SK-N-SH (cell line): ENCODE measurements around the gene ACAP3. TPM values are rescaled to one million over a fixed set of nuclear protein-coding genes. Genes with fewer than 3 reads are reported as not detected.

ENCODE experiments used
- CTCF ChIA-PET: fragments of 300-600, 350-600 bp; formaldehyde crosslinking; extraction: SDS; loops from one replicate; lab custom pipeline; 2021; lab: Yijun Ruan, JAX
- POLR2A ChIA-PET: fragments of 350-600 bp; sonication (Branson Sonifier 250); formaldehyde crosslinking; extraction: SDS; loops from one replicate; lab custom pipeline; 2020; ENCODE audit warnings: antibody characterized with exemption, inconsistent platforms; lab: Yijun Ruan, JAX
- DNase-seq: peaks from one replicate; pipeline ENCODE4 v3.0.0; 2012
- H2AFZ ChIP-seq: fragments of 200-600 bp; sonication (generic); 2 replicates; pipeline ENCODE4 v1.8.1; 2016; ENCODE audit warnings: antibody characterized with exemption, mild to moderate bottlenecking, low read depth
- H3F3A ChIP-seq: fragments of 200-600 bp; sonication (generic); replicated peaks from 2 replicates; pipeline ENCODE3; 2016; ENCODE audit warnings: antibody characterized with exemption, mild to moderate bottlenecking; ENCODE audit not compliant: insufficient read depth
- H3K27ac ChIP-seq, 2 experiments: fragments of 200-500 bp in 1 of 2; fragments of 200-600 bp in 1 of 2; sonication (Bioruptor generic) in 1 of 2; sonication (generic), shearing (Covaris generic) in 1 of 2; 2 replicates each; pipeline versions ENCODE4 v1.5.1 to v1.6.1; 2014 to 2016; ENCODE audit warnings: low read depth in 2 of 2, inconsistent platforms in 1 of 2, low read length in 1 of 2, mild to moderate bottlenecking in 1 of 2, mixed read lengths in 1 of 2
- H3K27me3 ChIP-seq: fragments of 200-600 bp; sonication (generic), shearing (Covaris generic); 2 replicates; pipeline ENCODE4 v1.6.1; 2016; ENCODE audit warnings: mixed run types; ENCODE audit not compliant: insufficient read depth
- H3K36me3 ChIP-seq, 2 experiments: fragments of 200-500 bp in 1 of 2; fragments of 200-600 bp in 1 of 2; sonication (Bioruptor generic) in 1 of 2; sonication (generic) in 1 of 2; replicated peaks in 1 of 2; 2 replicates each; pipeline versions ENCODE3 to v1.5.1; 2014 to 2016; ENCODE audit warnings: low read length in 1 of 2, mild to moderate bottlenecking in 1 of 2; ENCODE audit not compliant: insufficient read depth in 2 of 2, control insufficient read depth in 1 of 2
- H3K4me1 ChIP-seq, 2 experiments: fragments of 200-500 bp in 1 of 2; fragments of 200-600 bp in 1 of 2; sonication (Bioruptor generic) in 1 of 2; sonication (generic), shearing (Covaris generic) in 1 of 2; 2 replicates each; pipeline versions ENCODE4 v1.5.1 to v1.6.1; 2014 to 2016; ENCODE audit warnings: low read depth in 1 of 2, low read length in 1 of 2, mixed run types in 1 of 2; ENCODE audit not compliant: insufficient read depth in 2 of 2, control insufficient read depth in 1 of 2
- H3K4me2 ChIP-seq: fragments of 200-600 bp; sonication (generic), shearing (Covaris generic); 2 replicates; pipeline ENCODE4 v1.6.1; 2017; ENCODE audit warnings: mixed run types
- H3K4me3 ChIP-seq, 2 experiments: fragments of 200-500 bp in 1 of 2; fragments of 200-600 bp in 1 of 2; sonication (Bioruptor generic) in 1 of 2; sonication (generic), shearing (Covaris generic) in 1 of 2; 2 replicates each; pipeline versions ENCODE4 v1.5.1 to v1.8.1; 2014 to 2016; ENCODE audit warnings: low read depth in 2 of 2, inconsistent platforms in 1 of 2, low read length in 1 of 2, mild to moderate bottlenecking in 1 of 2, mixed read lengths in 1 of 2, moderate library complexity in 1 of 2
- H3K79me2 ChIP-seq: fragments of 200-600 bp; sonication (generic); 2 replicates; pipeline ENCODE4 v1.8.1; 2017; ENCODE audit warnings: mild to moderate bottlenecking; ENCODE audit not compliant: insufficient read depth
- H3K9ac ChIP-seq: fragments of 200-600 bp; sonication (generic); 2 replicates; pipeline ENCODE4 v1.6.1; 2017; ENCODE audit warnings: mixed run types
- H3K9me2 ChIP-seq: fragments of 200-600 bp; sonication (generic); 2 replicates; pipeline ENCODE4 v1.6.1; 2017; ENCODE audit warnings: mixed run types
- H3K9me3 ChIP-seq: fragments of 200-600 bp; sonication (generic); 2 replicates; pipeline ENCODE4 v1.6.1; 2017; ENCODE audit warnings: mixed run types, mild to moderate bottlenecking, moderate library complexity
- H4K20me1 ChIP-seq: fragments of 200-600 bp; sonication (generic); 2 replicates; pipeline ENCODE4 v1.6.1; 2017; ENCODE audit warnings: mild to moderate bottlenecking, mixed run types; ENCODE audit not compliant: insufficient read depth
- ELF1 ChIP-seq: IDR thresholded peaks from 2 replicates; pipeline ENCODE4 v1.4.0; 2012
- FOXJ3 ChIP-seq: sonication (generic); formaldehyde crosslinking; IDR thresholded peaks from 2 replicates; pipeline ENCODE4 v1.5.1; 2020; ENCODE audit warnings: mild to moderate bottlenecking, missing genetic modification reagents
- JUND ChIP-seq: IDR thresholded peaks from 2 replicates; pipeline ENCODE4 v1.4.0; 2012
- MXI1 ChIP-seq: IDR thresholded peaks from 2 replicates; pipeline ENCODE4 v1.6.1; 2012; ENCODE audit warnings: mild to moderate bottlenecking, low read depth, low read length, improper control_type of control experiment
- NRF1 ChIP-seq: IDR thresholded peaks from 2 replicates; pipeline ENCODE4 v1.6.1; 2012; ENCODE audit warnings: low read depth, mild to moderate bottlenecking, low read length
- POLR2AphosphoS5 ChIP-seq: IDR thresholded peaks from 2 replicates; pipeline ENCODE4 v1.6.1; 2012; ENCODE audit warnings: low read depth, low read length
- RCOR1 ChIP-seq: fragments of 150-350 bp; IDR thresholded peaks from 2 replicates; pipeline ENCODE4 v1.6.1; 2017; ENCODE audit warnings: antibody characterized with exemption, low read length
- RFX5 ChIP-seq: IDR thresholded peaks from 2 replicates; pipeline ENCODE4 v1.6.1; 2012; ENCODE audit warnings: mild to moderate bottlenecking, improper control_type of control experiment, low read length
- SMC3 ChIP-seq: IDR thresholded peaks from 2 replicates; pipeline ENCODE4 v1.6.1; 2012; ENCODE audit warnings: low read depth, low read length, improper control_type of control experiment
- TAF1 ChIP-seq: IDR thresholded peaks from 2 replicates; pipeline ENCODE4 v1.6.1; 2012; ENCODE audit warnings: low read depth, mild to moderate bottlenecking, low read length, moderate library complexity, borderline replicate concordance
- TCF12 ChIP-seq: IDR thresholded peaks from 2 replicates; pipeline ENCODE4 v1.4.0; 2012
- YY1 ChIP-seq: IDR thresholded peaks from 2 replicates; pipeline ENCODE4 v1.4.0; 2012; ENCODE audit warnings: low read depth, mild to moderate bottlenecking
- WGBS: methylation state at CpG from one replicate; pipeline ENCODE4 v1.1.6; 2017; ENCODE audit warnings: low lambda C conversion rate; 5-methylcytosine and 5-hydroxymethylcytosine counted together
- polyA plus RNA-seq, 3 experiments: library from polyadenylated mRNA; depleted of rRNA; stranded (reverse); fragments of >200 nt; gene quantifications; 2 replicates each; pipeline ENCODE4 v1.2.3, GENCODE V29; 2012
- TF ChIP-seq, protein P1 (sequence below): IDR thresholded peaks from 2 replicates; pipeline ENCODE4 v1.6.1; 2012; ENCODE audit warnings: mild to moderate bottlenecking, low read depth, low read length, moderate library complexity
- TF ChIP-seq, protein P2 (sequence below): fragments of 150-350 bp; IDR thresholded peaks from 2 replicates; pipeline ENCODE4 v1.6.1; 2016; ENCODE audit warnings: mild to moderate bottlenecking, low read depth, low read length
- TF ChIP-seq, protein P3 (sequence below): IDR thresholded peaks from 2 replicates; pipeline ENCODE4 v1.4.0; 2012; ENCODE audit warnings: low read depth, borderline replicate concordance

Gene ACAP3
- polyA plus RNA-seq, 1 of the 3 experiments (the other 2 are of a cell fraction), result 51.7 TPM

DNA sequence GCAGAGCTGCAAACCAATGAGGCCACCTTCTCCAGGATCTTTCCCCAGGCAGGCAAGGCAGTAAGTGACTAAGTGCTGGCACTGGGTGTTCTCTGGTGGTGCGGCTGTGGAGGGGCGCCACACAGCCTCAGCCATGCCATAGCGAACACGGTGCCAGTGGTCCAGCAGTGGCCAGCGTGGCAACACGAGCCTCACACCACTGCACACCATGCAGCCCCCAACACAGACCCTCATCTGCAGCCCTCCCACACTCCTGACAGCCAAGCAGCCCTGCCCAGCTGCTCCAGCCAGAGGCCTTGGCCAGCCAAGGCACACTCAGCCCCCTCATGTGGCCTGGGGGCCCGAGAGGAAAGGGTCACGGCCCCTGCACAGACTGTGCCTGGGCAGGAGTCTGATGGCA, 13.7 kb upstream of the ACAP3 start:
- no peak overlapping the region for H3K4me2 ChIP-seq
- no CpG with 5 or more reads among the region's 8 CpGs for WGBS
- H3K4me1 ChIP-seq, result peaks cover 4 to 24% of the 10 kb centered on the region in 2 experiments; a peak in 2 of 4 replicates
- H3K27me3 ChIP-seq, result no peaks in the 10 kb centered on the region
- peaks cover 8 to 33% of the 10 kb centered on the region in 2 experiments for H3K36me3 ChIP-seq
- ChIA-PET POLR2A (no interaction called here), CTCF (interaction anchor here (1.3 to 1.8 kb wide), 3 partner anchors 16 to 30 kb away, joined by 3 to 5 read pairs (median 4); no protein-coding TSS in a partner anchor)
- H3F3A ChIP-seq, result peaks cover 14% of the 10 kb centered on the region
- H2AFZ ChIP-seq, result no peak overlapping the region
- no peak for DNase-seq
- no peak for TF ChIP-seq ELF1
- TF ChIP-seq, protein P1, sequence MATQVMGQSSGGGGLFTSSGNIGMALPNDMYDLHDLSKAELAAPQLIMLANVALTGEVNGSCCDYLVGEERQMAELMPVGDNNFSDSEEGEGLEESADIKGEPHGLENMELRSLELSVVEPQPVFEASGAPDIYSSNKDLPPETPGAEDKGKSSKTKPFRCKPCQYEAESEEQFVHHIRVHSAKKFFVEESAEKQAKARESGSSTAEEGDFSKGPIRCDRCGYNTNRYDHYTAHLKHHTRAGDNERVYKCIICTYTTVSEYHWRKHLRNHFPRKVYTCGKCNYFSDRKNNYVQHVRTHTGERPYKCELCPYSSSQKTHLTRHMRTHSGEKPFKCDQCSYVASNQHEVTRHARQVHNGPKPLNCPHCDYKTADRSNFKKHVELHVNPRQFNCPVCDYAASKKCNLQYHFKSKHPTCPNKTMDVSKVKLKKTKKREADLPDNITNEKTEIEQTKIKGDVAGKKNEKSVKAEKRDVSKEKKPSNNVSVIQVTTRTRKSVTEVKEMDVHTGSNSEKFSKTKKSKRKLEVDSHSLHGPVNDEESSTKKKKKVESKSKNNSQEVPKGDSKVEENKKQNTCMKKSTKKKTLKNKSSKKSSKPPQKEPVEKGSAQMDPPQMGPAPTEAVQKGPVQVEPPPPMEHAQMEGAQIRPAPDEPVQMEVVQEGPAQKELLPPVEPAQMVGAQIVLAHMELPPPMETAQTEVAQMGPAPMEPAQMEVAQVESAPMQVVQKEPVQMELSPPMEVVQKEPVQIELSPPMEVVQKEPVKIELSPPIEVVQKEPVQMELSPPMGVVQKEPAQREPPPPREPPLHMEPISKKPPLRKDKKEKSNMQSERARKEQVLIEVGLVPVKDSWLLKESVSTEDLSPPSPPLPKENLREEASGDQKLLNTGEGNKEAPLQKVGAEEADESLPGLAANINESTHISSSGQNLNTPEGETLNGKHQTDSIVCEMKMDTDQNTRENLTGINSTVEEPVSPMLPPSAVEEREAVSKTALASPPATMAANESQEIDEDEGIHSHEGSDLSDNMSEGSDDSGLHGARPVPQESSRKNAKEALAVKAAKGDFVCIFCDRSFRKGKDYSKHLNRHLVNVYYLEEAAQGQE, result no peak
- TF ChIP-seq RCOR1, result no peak
- no peak for TF ChIP-seq TAF1
- TF ChIP-seq SMC3, result no peak
- TF ChIP-seq JUND, result no peak
- TF ChIP-seq, protein P2, sequence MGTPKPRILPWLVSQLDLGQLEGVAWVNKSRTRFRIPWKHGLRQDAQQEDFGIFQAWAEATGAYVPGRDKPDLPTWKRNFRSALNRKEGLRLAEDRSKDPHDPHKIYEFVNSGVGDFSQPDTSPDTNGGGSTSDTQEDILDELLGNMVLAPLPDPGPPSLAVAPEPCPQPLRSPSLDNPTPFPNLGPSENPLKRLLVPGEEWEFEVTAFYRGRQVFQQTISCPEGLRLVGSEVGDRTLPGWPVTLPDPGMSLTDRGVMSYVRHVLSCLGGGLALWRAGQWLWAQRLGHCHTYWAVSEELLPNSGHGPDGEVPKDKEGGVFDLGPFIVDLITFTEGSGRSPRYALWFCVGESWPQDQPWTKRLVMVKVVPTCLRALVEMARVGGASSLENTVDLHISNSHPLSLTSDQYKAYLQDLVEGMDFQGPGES, result no peak
- TF ChIP-seq POLR2AphosphoS5, result no peak
- no peak for TF ChIP-seq RFX5
- TF ChIP-seq, protein P3, sequence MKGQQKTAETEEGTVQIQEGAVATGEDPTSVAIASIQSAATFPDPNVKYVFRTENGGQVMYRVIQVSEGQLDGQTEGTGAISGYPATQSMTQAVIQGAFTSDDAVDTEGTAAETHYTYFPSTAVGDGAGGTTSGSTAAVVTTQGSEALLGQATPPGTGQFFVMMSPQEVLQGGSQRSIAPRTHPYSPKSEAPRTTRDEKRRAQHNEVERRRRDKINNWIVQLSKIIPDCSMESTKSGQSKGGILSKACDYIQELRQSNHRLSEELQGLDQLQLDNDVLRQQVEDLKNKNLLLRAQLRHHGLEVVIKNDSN, result no peak
- TF ChIP-seq NRF1, result no peak
- TF ChIP-seq TCF12, result no peak
- no peak for TF ChIP-seq YY1
- no peak for TF ChIP-seq MXI1
- TF ChIP-seq FOXJ3 (CRISPR knock-in tag), result no peak
- no peak overlapping the region for H3K4me3 ChIP-seq
- H3K27ac ChIP-seq, result no peak overlapping the region
- no peak overlapping the region for H3K9ac ChIP-seq
- peaks cover 84% of the 10 kb centered on the region for H3K79me2 ChIP-seq
- no peaks in the 10 kb centered on the region for H3K9me2 ChIP-seq
- no peaks in the 10 kb centered on the region for H3K9me3 ChIP-seq
- H4K20me1 ChIP-seq, result peaks cover 55% of the 10 kb centered on the region
